NCI-H1092 treated with DMSO at 0.1 percent for 48 hours (cell line): ENCODE measurements around the gene CLDN14.
"Not testable (repeated sequence)": the region's sequence is repeated elsewhere in the genome, so short reads cannot be mapped to it uniquely, and the experiment has no call there.

ENCODE experiments used
- DNase-seq: peaks from one replicate; lab custom pipeline; 2025; lab: John Stamatoyannopoulos, UW

The CLDN14 gene

GRCh38 chr21:36501589-36501892 lies 21.6 kb upstream of the CLDN14 start:
- no peak for DNase-seq

GRCh38 chr21:36499578-36500471 lies 19.9 kb upstream of the CLDN14 start:
- no peak for DNase-seq

- no peak for DNase-seq
Measured at GRCh38 chr21:36494557-36494956, 14.6 kb upstream of the CLDN14 start.

GRCh38 chr21:36491209-36491910 lies 11.4 kb upstream of the CLDN14 start:
- DNase-seq = peak; percentile 43

GRCh38 chr21:36489776-36490165 lies 9.8 kb upstream of the CLDN14 start:
- DNase-seq = no peak

GRCh38 chr21:36489103-36489775 lies 9.3 kb upstream of the CLDN14 start:
- DNase-seq = no peak

- no peak for DNase-seq
Measured at GRCh38 chr21:36487641-36488307, 7.9 kb upstream of the CLDN14 start.

GRCh38 chr21:36486246-36486645 lies 6.3 kb upstream of the CLDN14 start:
- no peak for DNase-seq

- DNase-seq = no peak
Measured at GRCh38 chr21:36485476-36485875, 5.6 kb upstream of the CLDN14 start.

- DNase-seq = no peak
Measured at GRCh38 chr21:36483095-36483494, 3.2 kb upstream of the CLDN14 start.

- DNase-seq = no peak
Measured at GRCh38 chr21:36482673-36483072, 2.8 kb upstream of the CLDN14 start.

- no peak for DNase-seq
Measured at GRCh38 chr21:36482181-36482580, 2.3 kb upstream of the CLDN14 start.

- no peak for DNase-seq
Measured at GRCh38 chr21:36481639-36482038, 1.7 kb upstream of the CLDN14 start.

GRCh38 chr21:36480618-36481017 lies 696 bp upstream of the CLDN14 start:
- DNase-seq = no peak

GRCh38 chr21:36478941-36479340 lies 981 bp downstream of the CLDN14 start:
- DNase-seq = no peak

- no peak for DNase-seq
Measured at GRCh38 chr21:36478207-36478701, 1.7 kb downstream of the CLDN14 start.

- DNase-seq = no peak
Measured at GRCh38 chr21:36477559-36477958, 2.4 kb downstream of the CLDN14 start.

- DNase-seq = no peak
Measured at GRCh38 chr21:36477001-36477400, 2.9 kb downstream of the CLDN14 start.

- DNase-seq = not testable (repeated sequence)
Measured at GRCh38 chr21:36476541-36476940, 3.4 kb downstream of the CLDN14 start.

- DNase-seq = no peak
Measured at GRCh38 chr21:36474591-36474990, 5.3 kb downstream of the CLDN14 start.

- no peak for DNase-seq
Measured at GRCh38 chr21:36473203-36473602, 6.7 kb downstream of the CLDN14 start.

- no peak for DNase-seq
Measured at GRCh38 chr21:36472377-36472776, 7.5 kb downstream of the CLDN14 start.
